Endothelial cell (in vitro differentiated cells): Measurements from ENCODE around the gene PROB1. TPM values are rescaled to one million over a fixed set of nuclear protein-coding genes. Genes with fewer than 3 reads are reported as not detected.

Source experiments
- DNase-seq: peaks from one replicate; pipeline ENCODE4 v3.0.0; 2021; ENCODE audit warnings: low spot score
- H3K27ac Mint-ChIP-seq: one replicate; pipeline ENCODE4 v1.8.0; 2021; ENCODE audit warnings: mixed read lengths, inconsistent platforms; ENCODE audit not compliant: unreplicated experiment
- H3K27me3 Mint-ChIP-seq: one replicate; pipeline ENCODE4 v1.8.0; 2021; ENCODE audit warnings: mild to moderate bottlenecking, moderate library complexity, mixed read lengths, inconsistent platforms; ENCODE audit not compliant: unreplicated experiment
- H3K36me3 Mint-ChIP-seq: one replicate; pipeline ENCODE4 v1.8.0; 2021; ENCODE audit warnings: mild to moderate bottlenecking, low read depth, mixed read lengths, inconsistent platforms; ENCODE audit not compliant: unreplicated experiment
- H3K4me1 Mint-ChIP-seq: one replicate; pipeline ENCODE4 v1.8.0; 2021; ENCODE audit warnings: mild to moderate bottlenecking, mixed read lengths, inconsistent platforms; ENCODE audit not compliant: unreplicated experiment
- H3K4me3 Mint-ChIP-seq: one replicate; pipeline ENCODE4 v1.8.0; 2021; ENCODE audit warnings: mild to moderate bottlenecking, mixed read lengths, inconsistent platforms; ENCODE audit not compliant: unreplicated experiment
- H3K9me3 Mint-ChIP-seq: one replicate; pipeline ENCODE4 v1.8.0; 2021; ENCODE audit warnings: mixed read lengths, inconsistent platforms; ENCODE audit not compliant: unreplicated experiment
- total RNA-seq: library from RNA; stranded (reverse); fragmentation: NEBNext Ultra II Directional; extraction: Animal tissue kit (Norgen Biotek cat#: 25700); gene quantifications from one replicate; pipeline ENCODE4 v1.2.1, GENCODE V29; 2021; ENCODE audit not compliant: unreplicated experiment
- TF ChIP-seq, protein P1 (sequence below): fragments of 200-600 bp; sonication (generic); IDR thresholded peaks from one replicate; pipeline ENCODE4 v1.5.0; 2021; ENCODE audit warnings: antibody characterized with exemption; ENCODE audit not compliant: unreplicated experiment

PROB1 gene
- total RNA-seq, 1 donor from 2014 or later = 7.3 TPM

GRCh38 chr5:139422307-139422893, 27.5 kb upstream of the PROB1 start:
- Mint-ChIP-seq H3K27me3 (no peaks in the 10 kb centered on the region), H3K4me1 (peaks cover 54% of the 10 kb centered on the region), H3K27ac (peak overlapping the region; percentile 88), H3K9me3 (no peaks in the 10 kb centered on the region), H3K4me3 (peak overlapping the region; percentile 71), H3K36me3 (peaks cover 28% of the 10 kb centered on the region)
- TF ChIP-seq, protein P1, sequence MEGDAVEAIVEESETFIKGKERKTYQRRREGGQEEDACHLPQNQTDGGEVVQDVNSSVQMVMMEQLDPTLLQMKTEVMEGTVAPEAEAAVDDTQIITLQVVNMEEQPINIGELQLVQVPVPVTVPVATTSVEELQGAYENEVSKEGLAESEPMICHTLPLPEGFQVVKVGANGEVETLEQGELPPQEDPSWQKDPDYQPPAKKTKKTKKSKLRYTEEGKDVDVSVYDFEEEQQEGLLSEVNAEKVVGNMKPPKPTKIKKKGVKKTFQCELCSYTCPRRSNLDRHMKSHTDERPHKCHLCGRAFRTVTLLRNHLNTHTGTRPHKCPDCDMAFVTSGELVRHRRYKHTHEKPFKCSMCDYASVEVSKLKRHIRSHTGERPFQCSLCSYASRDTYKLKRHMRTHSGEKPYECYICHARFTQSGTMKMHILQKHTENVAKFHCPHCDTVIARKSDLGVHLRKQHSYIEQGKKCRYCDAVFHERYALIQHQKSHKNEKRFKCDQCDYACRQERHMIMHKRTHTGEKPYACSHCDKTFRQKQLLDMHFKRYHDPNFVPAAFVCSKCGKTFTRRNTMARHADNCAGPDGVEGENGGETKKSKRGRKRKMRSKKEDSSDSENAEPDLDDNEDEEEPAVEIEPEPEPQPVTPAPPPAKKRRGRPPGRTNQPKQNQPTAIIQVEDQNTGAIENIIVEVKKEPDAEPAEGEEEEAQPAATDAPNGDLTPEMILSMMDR = peak; percentile 56
- DNase-seq = peak; percentile 61

DNA sequence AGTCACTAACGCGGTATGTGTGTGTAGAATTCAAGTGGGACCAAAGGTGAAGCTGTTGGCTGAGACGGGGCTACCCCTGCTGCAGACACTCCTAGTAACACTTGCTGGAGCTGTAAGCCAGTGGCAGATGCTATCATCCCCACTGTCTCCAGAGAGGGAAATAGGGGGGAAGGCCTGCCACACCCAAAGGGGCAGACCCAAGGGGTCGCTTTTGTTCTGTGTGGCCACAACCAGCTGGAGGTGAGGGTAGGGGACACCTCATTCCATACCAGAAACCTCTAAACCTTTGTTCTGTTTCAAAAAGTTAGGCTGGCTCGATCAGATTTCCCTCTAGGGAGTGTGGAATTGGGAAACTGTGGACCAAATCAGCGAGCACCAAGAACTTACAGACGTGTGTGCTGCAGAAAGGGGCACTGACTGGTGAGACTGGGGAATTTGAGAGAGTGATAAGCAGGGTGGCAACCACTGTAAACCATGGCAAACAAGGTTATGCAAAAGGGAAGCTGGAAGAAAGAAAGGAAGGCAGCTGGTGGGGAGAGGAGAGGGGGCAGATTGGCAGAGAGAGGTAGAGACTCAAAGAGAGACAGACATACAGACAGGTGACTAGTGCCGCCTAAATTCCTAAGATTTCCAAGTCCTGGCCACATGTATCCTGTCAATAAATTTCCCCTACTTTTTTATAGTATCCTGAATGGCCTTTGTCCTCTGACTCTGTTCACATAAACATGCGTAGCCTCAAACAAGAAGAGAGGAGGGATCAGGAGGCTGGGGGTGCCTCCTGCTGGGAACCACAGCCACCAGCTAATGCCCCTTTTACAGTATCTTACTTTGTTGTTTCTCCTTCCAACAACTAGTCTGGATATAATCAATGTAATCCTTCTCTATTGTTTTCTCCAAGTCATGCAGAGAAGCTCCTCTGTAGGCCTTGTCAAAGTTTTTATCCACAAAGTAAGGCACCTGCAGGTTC, 24.6 kb upstream of the PROB1 start:
- Mint-ChIP-seq H3K27ac (peak overlapping the region; percentile 7), H3K36me3 (peaks cover 30% of the 10 kb centered on the region), H3K27me3 (no peaks in the 10 kb centered on the region), H3K9me3 (no peaks in the 10 kb centered on the region), H3K4me1 (peaks cover 39% of the 10 kb centered on the region), H3K4me3 (peak overlapping the region; percentile 13)
- no peak for DNase-seq
- TF ChIP-seq, protein P1 = no peak

- H3K27ac Mint-ChIP-seq = peak overlapping the region; percentile 25
- no peak for DNase-seq
- no peaks in the 10 kb centered on the region for H3K9me3 Mint-ChIP-seq
- peak overlapping the region; percentile 19 for H3K4me3 Mint-ChIP-seq
- no peaks in the 10 kb centered on the region for H3K27me3 Mint-ChIP-seq
- TF ChIP-seq, protein P1 = no peak
- H3K36me3 Mint-ChIP-seq = peaks cover 34% of the 10 kb centered on the region
- H3K4me1 Mint-ChIP-seq = peaks cover 32% of the 10 kb centered on the region
These were observed 23.9 kb upstream of the PROB1 start for GRCh38 chr5:139418793-139419192.

DNA sequence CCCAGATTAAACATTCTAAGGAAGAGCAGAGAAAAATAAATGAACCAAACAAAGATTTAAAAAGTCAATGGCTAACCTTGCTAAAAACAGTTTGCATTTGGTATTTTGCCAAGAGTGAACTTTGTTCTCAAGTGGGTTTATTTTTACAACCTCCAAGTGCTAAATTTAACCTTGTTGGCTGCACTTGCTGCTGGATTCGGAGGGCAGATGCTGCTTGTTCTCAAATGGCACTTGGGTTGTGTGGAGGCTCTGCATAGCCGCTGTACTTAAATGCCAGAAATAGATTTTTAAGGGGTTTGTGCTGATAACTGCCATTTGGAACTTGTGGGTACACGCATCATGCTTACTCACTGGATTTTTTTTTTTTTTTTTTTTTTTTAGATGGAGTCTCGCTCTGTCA, 22.3 kb upstream of the PROB1 start:
- Mint-ChIP-seq H3K27me3 (no peaks in the 10 kb centered on the region), H3K4me1 (peaks cover 22% of the 10 kb centered on the region), H3K27ac (no peak overlapping the region), H3K36me3 (peaks cover 43% of the 10 kb centered on the region), H3K4me3 (no peak overlapping the region), H3K9me3 (no peaks in the 10 kb centered on the region)
- TF ChIP-seq, protein P1 = no peak
- no peak for DNase-seq

DNA sequence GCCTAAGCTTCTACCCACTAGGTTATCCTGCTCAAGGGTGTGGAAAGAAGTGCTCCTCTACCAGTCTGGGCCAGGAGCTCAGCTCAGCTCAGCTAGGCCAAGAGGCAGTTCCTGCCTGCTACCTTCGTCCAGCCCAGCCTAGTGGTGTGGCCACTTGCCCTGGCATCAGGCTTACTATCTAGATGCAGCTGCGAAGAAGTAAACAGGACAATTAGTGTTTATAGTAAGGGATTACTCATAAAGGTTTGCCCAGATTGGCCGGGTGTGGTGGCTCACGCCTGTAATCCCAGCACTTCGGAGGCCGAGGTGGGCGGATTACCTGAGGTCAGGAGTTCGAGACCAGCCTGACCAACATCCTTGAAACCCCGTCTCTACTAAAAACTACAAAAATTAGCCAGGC, 21.7 kb upstream of the PROB1 start:
- DNase-seq = no peak
- Mint-ChIP-seq H3K9me3 (no peaks in the 10 kb centered on the region), H3K4me3 (no peak overlapping the region), H3K36me3 (peaks cover 48% of the 10 kb centered on the region), H3K27me3 (no peaks in the 10 kb centered on the region), H3K4me1 (peaks cover 19% of the 10 kb centered on the region), H3K27ac (no peak overlapping the region)
- TF ChIP-seq, protein P1 = no peak
